Vagina (tissue), 2 donors: ENCODE data around the gene ARSB. TPM values are rescaled to one million over a fixed set of nuclear protein-coding genes. Genes with fewer than 3 reads are reported as not detected.
A peak's percentile ranks its signal among the peaks of the same experiment; 100 is the strongest.

Experiments
- DNase-seq, 2 donors: peaks; one replicate each; pipeline ENCODE4 v3.0.0-alpha.2; 2017; ENCODE audit errors: extremely low spot score in 2 of 2
- H3K27ac ChIP-seq: fragments of 200-600 bp; sonication (generic); one replicate; pipeline ENCODE4 v1.5.1; 2019
- H3K27me3 ChIP-seq: fragments of 200-600 bp; sonication (generic); one replicate; pipeline ENCODE4 v1.5.1; 2019
- H3K36me3 ChIP-seq, 2 donors: fragments of 200-600 bp; sonication (generic); one replicate each; pipeline ENCODE4 v1.5.1; 2017 to 2019
- H3K4me1 ChIP-seq: fragments of 200-600 bp; sonication (generic); one replicate; pipeline ENCODE4 v1.5.1; 2019
- H3K4me3 ChIP-seq, 2 donors: fragments of 200-600 bp; sonication (generic); 1 replicate in 1 of 2; 2 replicates in 1 of 2; pipeline ENCODE4 v1.5.1; 2016 to 2019
- H3K9me3 ChIP-seq: fragments of 200-600 bp; sonication (generic); one replicate; pipeline ENCODE4 v1.5.1; 2019
- POLR2A ChIP-seq, 2 donors: fragments of 450-650 bp; IDR thresholded peaks; one replicate each; pipeline ENCODE4 v1.6.1; 2017; ENCODE audit warnings: antibody characterized with exemption in 2 of 2, mild to moderate bottlenecking in 2 of 2, moderate library complexity in 2 of 2
- POLR2AphosphoS5 ChIP-seq, 2 donors: sonication (generic); formaldehyde crosslinking; IDR thresholded peaks; one replicate each; pipeline ENCODE4 v1.9.0; 2017; ENCODE audit warnings: antibody characterized with exemption in 2 of 2, mild to moderate bottlenecking in 2 of 2, low read depth in 1 of 2; ENCODE audit not compliant: insufficient read depth in 1 of 2
- intact Hi-C: fragments of 100-400 bp; cut with DNase I; formaldehyde crosslinking; loops from one replicate; pipeline ENCODE4 v1.15.1; 2023
- total RNA-seq: library from RNA; depleted of rRNA; stranded (reverse); fragments of >200 nt; gene quantifications from one replicate; pipeline ENCODE4 v1.2.3, GENCODE V29; 2016
- TF ChIP-seq, protein P1 (sequence below), 3 experiments: fragments of 450-650 bp in 2 of 3; fragments of 200-600 bp in 1 of 3; sonication (generic) in 1 of 3; IDR thresholded peaks; one replicate each; pipeline ENCODE4 v1.5.1; 2017 to 2019; ENCODE audit warnings: antibody characterized with exemption in 3 of 3, mild to moderate bottlenecking in 2 of 3, moderate library complexity in 2 of 3

ARSB gene
- total RNA-seq, 1 donor from 2014 or later = 12.3 TPM

DNA sequence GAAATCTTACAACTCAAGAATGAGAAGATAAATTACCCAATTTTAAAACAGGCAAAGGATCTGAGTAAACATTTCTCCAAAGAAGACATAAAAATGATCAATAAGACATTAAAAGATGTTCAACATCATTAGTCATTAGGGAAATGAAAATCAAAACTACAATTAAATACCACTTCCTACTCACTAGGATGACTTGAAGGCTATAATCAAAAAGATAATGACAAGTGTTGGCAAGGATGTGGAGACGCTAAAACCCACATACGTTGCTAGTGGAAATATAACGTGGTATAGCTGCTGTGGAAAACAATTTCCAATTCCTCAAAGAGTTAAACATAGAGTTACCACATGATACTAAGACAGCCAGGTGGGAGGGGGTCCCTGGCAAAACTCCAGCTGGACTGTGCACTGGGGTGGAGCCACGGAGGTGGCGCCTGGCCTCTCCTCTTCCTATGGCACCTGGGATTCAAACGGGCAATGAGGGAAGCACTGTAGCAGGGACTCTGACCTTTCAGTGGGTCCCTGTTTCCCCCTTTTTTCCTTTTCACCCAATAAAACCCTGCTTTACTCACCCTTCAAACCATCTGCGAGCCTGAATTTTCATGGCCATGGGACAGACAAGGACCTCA lies 5.9 kb downstream of the ARSB start:
- DNase-seq = no peak
- Histone ChIP-seq H3K27me3 (no peaks in the 10 kb centered on the region), H3K27ac (no peak overlapping the region), H3K4me3 (no peak overlapping the region), H3K9me3 (no peaks in the 10 kb centered on the region), H3K36me3 (no peaks in the 10 kb centered on the region), H3K4me1 (peaks cover 17% of the 10 kb centered on the region)
- TF ChIP-seq, protein P1, sequence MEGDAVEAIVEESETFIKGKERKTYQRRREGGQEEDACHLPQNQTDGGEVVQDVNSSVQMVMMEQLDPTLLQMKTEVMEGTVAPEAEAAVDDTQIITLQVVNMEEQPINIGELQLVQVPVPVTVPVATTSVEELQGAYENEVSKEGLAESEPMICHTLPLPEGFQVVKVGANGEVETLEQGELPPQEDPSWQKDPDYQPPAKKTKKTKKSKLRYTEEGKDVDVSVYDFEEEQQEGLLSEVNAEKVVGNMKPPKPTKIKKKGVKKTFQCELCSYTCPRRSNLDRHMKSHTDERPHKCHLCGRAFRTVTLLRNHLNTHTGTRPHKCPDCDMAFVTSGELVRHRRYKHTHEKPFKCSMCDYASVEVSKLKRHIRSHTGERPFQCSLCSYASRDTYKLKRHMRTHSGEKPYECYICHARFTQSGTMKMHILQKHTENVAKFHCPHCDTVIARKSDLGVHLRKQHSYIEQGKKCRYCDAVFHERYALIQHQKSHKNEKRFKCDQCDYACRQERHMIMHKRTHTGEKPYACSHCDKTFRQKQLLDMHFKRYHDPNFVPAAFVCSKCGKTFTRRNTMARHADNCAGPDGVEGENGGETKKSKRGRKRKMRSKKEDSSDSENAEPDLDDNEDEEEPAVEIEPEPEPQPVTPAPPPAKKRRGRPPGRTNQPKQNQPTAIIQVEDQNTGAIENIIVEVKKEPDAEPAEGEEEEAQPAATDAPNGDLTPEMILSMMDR (IDR thresholded peaks at IDR 0.05) = no peak
- TF ChIP-seq POLR2A (IDR thresholded peaks at IDR 0.05) (no peak), POLR2AphosphoS5 (IDR thresholded peaks at IDR 0.05; ENCODE audit: insufficient read depth in 1 of 2, low read depth in 1 of 2) (no peak)
- intact Hi-C loops = no loop called here

DNA sequence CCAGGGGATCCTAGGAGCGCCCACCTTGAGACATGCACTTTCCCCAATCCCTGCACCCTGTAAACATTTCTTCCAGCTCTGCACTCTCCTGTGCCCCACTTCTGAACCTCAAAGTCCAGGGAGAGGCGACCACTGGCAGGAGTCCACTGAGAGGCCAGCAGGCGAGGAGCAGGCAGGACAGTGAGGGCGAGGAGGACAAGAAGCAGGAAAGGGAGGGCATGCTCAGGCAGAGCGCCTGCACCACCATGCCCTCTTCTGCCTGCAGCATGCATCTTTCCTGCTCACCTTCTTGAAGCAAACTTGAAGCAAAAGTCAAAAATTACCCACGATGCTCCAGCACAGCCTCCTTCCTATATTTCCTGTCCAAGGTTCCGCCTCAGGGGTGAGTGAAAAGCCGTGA lies 10.1 kb downstream of the ARSB start:
- TF ChIP-seq POLR2AphosphoS5 (IDR thresholded peaks at IDR 0.05; ENCODE audit: insufficient read depth in 1 of 2, low read depth in 1 of 2) = no peak
- TF ChIP-seq, protein P1 (IDR thresholded peaks at IDR 0.05) = no peak
- no peak for TF ChIP-seq POLR2A (IDR thresholded peaks at IDR 0.05)
- intact Hi-C loops = no loop called here
- no peaks in the 10 kb centered on the region for H3K9me3 ChIP-seq
- H3K4me1 ChIP-seq = peaks cover 34% of the 10 kb centered on the region
- no peaks in the 10 kb centered on the region for H3K27me3 ChIP-seq
- H3K27ac ChIP-seq = no peak overlapping the region
- no peak for DNase-seq
- H3K36me3 ChIP-seq = no peaks in the 10 kb centered on the region
- no peak overlapping the region for H3K4me3 ChIP-seq

DNA sequence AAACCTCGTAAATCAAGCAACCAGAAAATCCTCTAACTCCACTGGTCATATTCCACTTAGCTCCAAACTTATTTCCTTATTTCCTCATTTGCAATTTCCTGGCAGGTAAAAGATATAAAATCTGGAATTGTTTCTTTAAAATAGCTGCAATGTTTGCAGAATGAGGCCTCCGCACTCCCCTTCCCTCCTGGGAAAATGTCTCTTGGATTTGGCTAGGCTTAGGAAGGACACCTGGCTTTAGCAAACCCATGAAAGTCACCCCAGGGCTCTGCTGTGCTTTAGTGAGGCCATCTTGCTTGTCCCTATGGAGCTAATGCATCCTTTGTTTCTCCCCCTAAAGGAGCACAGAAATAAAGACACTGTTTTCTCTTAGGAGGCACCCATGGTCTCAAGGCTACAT lies 10.5 kb downstream of the ARSB start:
- H3K27ac ChIP-seq = no peak overlapping the region
- H3K4me3 ChIP-seq = no peak overlapping the region
- TF ChIP-seq, protein P1 (IDR thresholded peaks at IDR 0.05) = no peak
- no peak for TF ChIP-seq POLR2A (IDR thresholded peaks at IDR 0.05)
- no peak for TF ChIP-seq POLR2AphosphoS5 (IDR thresholded peaks at IDR 0.05; ENCODE audit: insufficient read depth in 1 of 2, low read depth in 1 of 2)

DNA sequence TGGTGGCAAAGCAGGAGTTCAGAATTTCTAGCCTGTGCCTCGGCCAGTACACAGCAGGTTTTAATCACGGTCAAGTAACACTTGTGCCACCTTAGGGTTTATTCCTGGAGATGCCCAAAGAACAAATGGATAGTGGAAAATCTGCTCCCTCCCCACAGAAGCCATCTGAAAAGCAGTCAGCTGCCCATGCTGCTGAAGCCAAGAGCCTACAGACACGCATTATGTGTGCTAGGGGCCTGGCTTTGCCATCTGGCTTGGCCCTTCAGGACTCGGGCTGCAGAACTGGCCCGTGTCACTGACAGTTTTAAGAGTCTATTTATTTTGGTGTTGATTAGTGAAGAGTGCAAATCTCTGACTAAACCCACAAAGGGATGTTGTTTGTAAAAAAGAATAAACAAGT lies 11.1 kb downstream of the ARSB start:
- no peak for DNase-seq
- intact Hi-C loops = no loop called here
- H3K4me3 ChIP-seq = no peak overlapping the region
- TF ChIP-seq POLR2AphosphoS5 (IDR thresholded peaks at IDR 0.05; ENCODE audit: insufficient read depth in 1 of 2, low read depth in 1 of 2) = no peak
- TF ChIP-seq, protein P1 (IDR thresholded peaks at IDR 0.05) = no peak
- no peak for TF ChIP-seq POLR2A (IDR thresholded peaks at IDR 0.05)
- H3K36me3 ChIP-seq = no peaks in the 10 kb centered on the region
- H3K27ac ChIP-seq = no peak overlapping the region
- peaks cover 34% of the 10 kb centered on the region for H3K4me1 ChIP-seq
- no peaks in the 10 kb centered on the region for H3K27me3 ChIP-seq
- no peaks in the 10 kb centered on the region for H3K9me3 ChIP-seq

More for the DNA sequence above, 10.5 kb downstream of the ARSB start:
- H3K27me3 ChIP-seq = no peaks in the 10 kb centered on the region
- no peaks in the 10 kb centered on the region for H3K9me3 ChIP-seq
- intact Hi-C loops = no loop called here
- no peak for DNase-seq
- no peaks in the 10 kb centered on the region for H3K36me3 ChIP-seq
- H3K4me1 ChIP-seq = peaks cover 34% of the 10 kb centered on the region

DNA sequence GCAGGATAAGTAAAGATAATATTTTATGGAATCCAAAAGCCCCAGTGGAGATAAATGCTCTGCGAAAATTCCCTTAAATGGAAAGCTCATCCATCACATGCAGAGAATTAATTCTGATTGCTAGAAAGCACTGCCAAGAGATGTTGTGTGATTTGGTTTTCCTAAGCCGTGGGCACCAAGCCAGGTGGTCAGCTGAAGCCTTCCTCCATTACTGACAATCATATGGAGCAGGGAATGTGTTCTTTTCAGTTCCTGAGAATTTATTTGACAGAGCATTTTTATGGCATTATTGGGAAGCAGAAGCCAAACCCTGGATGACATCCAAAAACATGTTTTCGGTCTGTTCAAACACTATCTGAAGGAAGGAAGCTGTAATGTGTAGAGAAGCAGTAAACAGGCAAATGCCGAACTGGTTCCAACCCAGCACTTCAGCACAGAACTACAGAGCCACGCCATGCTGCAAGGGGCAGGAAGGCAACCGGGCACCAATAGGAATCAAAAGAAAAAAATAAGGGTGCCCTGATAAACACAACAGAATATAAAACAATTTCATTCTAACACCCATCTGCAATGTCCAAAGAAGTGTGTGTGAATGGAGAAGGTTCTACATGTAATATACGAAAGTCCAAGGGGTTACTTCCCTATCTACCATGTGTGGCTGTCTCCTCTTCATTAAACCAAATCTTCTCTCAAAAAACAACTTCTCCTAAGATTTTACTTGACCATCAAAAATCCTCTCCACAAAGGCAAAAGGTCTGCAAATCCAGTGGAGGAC lies 12.3 kb downstream of the ARSB start:
- Histone ChIP-seq H3K27me3 (no peaks in the 10 kb centered on the region), H3K9me3 (no peaks in the 10 kb centered on the region), H3K36me3 (no peaks in the 10 kb centered on the region), H3K4me3 (no peak overlapping the region), H3K4me1 (peaks cover 34% of the 10 kb centered on the region), H3K27ac (peak overlapping the region; percentile 38)
- TF ChIP-seq POLR2A (IDR thresholded peaks at IDR 0.05) (no peak), POLR2AphosphoS5 (IDR thresholded peaks at IDR 0.05; ENCODE audit: insufficient read depth in 1 of 2, low read depth in 1 of 2) (peak in 1 of 2 donors; percentile 42)
- intact Hi-C loops = no loop called here
- no peak for DNase-seq
